ENCODE measurements around the gene KPNA1.
"Not testable (repeated sequence)": the region's sequence is repeated elsewhere in the genome, so short reads cannot be mapped to it uniquely, and the experiment has no call there.

The KPNA1 gene

GRCh38 chr3:122484985-122485384 is 29.8 kb downstream of the KPNA1 start:
- no peaks in the 10 kb centered on the region for H3K27me3 Mint-ChIP-seq
- CTCF ChIA-PET, result interaction anchor here (0.9 kb wide), 1 partner anchor 194 kb away, joined by 4 read pairs; no protein-coding TSS in a partner anchor
- H3K9me3 Mint-ChIP-seq, result no peaks in the 10 kb centered on the region
- no peak overlapping the region for H3K4me3 Mint-ChIP-seq
- DNase-seq, result no peak
- no peak overlapping the region for H3K27ac Mint-ChIP-seq
- peaks cover 33% of the 10 kb centered on the region for H3K4me1 Mint-ChIP-seq
- peaks cover 11% of the 10 kb centered on the region for H3K36me3 Mint-ChIP-seq

GRCh38 chr3:122481390-122481789 is 33.3 kb downstream of the KPNA1 start:
- CTCF ChIA-PET, result no interaction called here
- H3K4me1 Mint-ChIP-seq, result peaks cover 19% of the 10 kb centered on the region
- no peak overlapping the region for H3K27ac Mint-ChIP-seq
- H3K9me3 Mint-ChIP-seq, result no peaks in the 10 kb centered on the region
- no peak overlapping the region for H3K4me3 Mint-ChIP-seq
- DNase-seq, result no peak
- peaks cover 16% of the 10 kb centered on the region for H3K36me3 Mint-ChIP-seq
- H3K27me3 Mint-ChIP-seq, result no peaks in the 10 kb centered on the region

- H3K4me1 Mint-ChIP-seq, result peaks cover 14% of the 10 kb centered on the region
- CTCF ChIA-PET, result no interaction called here
- H3K27ac Mint-ChIP-seq, result no peak overlapping the region
- H3K36me3 Mint-ChIP-seq, result peaks cover 23% of the 10 kb centered on the region
- no peak for DNase-seq
- no peak overlapping the region for H3K4me3 Mint-ChIP-seq
- H3K9me3 Mint-ChIP-seq, result no peaks in the 10 kb centered on the region
- H3K27me3 Mint-ChIP-seq, result no peaks in the 10 kb centered on the region
Measured at GRCh38 chr3:122476532-122476931, 38.2 kb downstream of the KPNA1 start.

GRCh38 chr3:122475316-122475715 is 39.4 kb downstream of the KPNA1 start:
- no peak for DNase-seq
- H3K9me3 Mint-ChIP-seq, result no peaks in the 10 kb centered on the region
- CTCF ChIA-PET, result no interaction called here
- no peaks in the 10 kb centered on the region for H3K27me3 Mint-ChIP-seq
- H3K4me1 Mint-ChIP-seq, result peaks cover 16% of the 10 kb centered on the region
- peaks cover 23% of the 10 kb centered on the region for H3K36me3 Mint-ChIP-seq
- H3K27ac Mint-ChIP-seq, result no peak overlapping the region
- H3K4me3 Mint-ChIP-seq, result no peak overlapping the region

GRCh38 chr3:122469659-122470058 is 45.1 kb downstream of the KPNA1 start:
- H3K27me3 Mint-ChIP-seq, result no peaks in the 10 kb centered on the region
- peaks cover 21% of the 10 kb centered on the region for H3K36me3 Mint-ChIP-seq
- no peaks in the 10 kb centered on the region for H3K9me3 Mint-ChIP-seq
- H3K4me1 Mint-ChIP-seq, result peaks cover 35% of the 10 kb centered on the region
- H3K4me3 Mint-ChIP-seq, result no peak overlapping the region
- DNase-seq, result no peak
- CTCF ChIA-PET, result interaction anchor here (0.5 to 1.4 kb wide), 2 partner anchors 11 to 130 kb away, joined by 3 to 4 read pairs; no protein-coding TSS in a partner anchor
- H3K27ac Mint-ChIP-seq, result peak overlapping the region; percentile 60

- CTCF ChIA-PET, result interaction anchor here (1.4 kb wide), 1 partner anchor 11 kb away, joined by 4 read pairs; no protein-coding TSS in a partner anchor
- DNase-seq, result no peak
- H3K4me1 Mint-ChIP-seq, result peaks cover 35% of the 10 kb centered on the region
- H3K4me3 Mint-ChIP-seq, result no peak overlapping the region
- no peak overlapping the region for H3K27ac Mint-ChIP-seq
- no peaks in the 10 kb centered on the region for H3K9me3 Mint-ChIP-seq
- no peaks in the 10 kb centered on the region for H3K27me3 Mint-ChIP-seq
- peaks cover 19% of the 10 kb centered on the region for H3K36me3 Mint-ChIP-seq
Measured at GRCh38 chr3:122468896-122469533, 45.7 kb downstream of the KPNA1 start.

- DNase-seq, result no peak
- H3K36me3 Mint-ChIP-seq, result peaks cover 22% of the 10 kb centered on the region
- CTCF ChIA-PET, result no interaction called here
- H3K4me1 Mint-ChIP-seq, result peaks cover 22% of the 10 kb centered on the region
- H3K27me3 Mint-ChIP-seq, result no peaks in the 10 kb centered on the region
- no peak overlapping the region for H3K4me3 Mint-ChIP-seq
- no peak overlapping the region for H3K27ac Mint-ChIP-seq
- no peaks in the 10 kb centered on the region for H3K9me3 Mint-ChIP-seq
Measured at GRCh38 chr3:122466701-122467240, 48.0 kb downstream of the KPNA1 start.

- Mint-ChIP-seq H3K9me3 (no peaks in the 10 kb centered on the region), H3K27ac (no peak overlapping the region), H3K4me3 (no peak overlapping the region), H3K36me3 (peaks cover 25% of the 10 kb centered on the region), H3K4me1 (peaks cover 14% of the 10 kb centered on the region), H3K27me3 (no peaks in the 10 kb centered on the region)
- no peak for DNase-seq
- CTCF ChIA-PET, result no interaction called here
Measured at GRCh38 chr3:122464659-122465058, 50.1 kb downstream of the KPNA1 start.

- CTCF ChIA-PET, result interaction anchor here (0.9 kb wide), 1 partner anchor 216 kb away, joined by 3 read pairs; no protein-coding TSS in a partner anchor
- H3K27ac Mint-ChIP-seq, result no peak overlapping the region
Measured at GRCh38 chr3:122462406-122462805, 52.3 kb downstream of the KPNA1 start.

GRCh38 chr3:122461806-122462205 is 52.9 kb downstream of the KPNA1 start:
- H3K27me3 Mint-ChIP-seq, result no peaks in the 10 kb centered on the region
- no peaks in the 10 kb centered on the region for H3K4me1 Mint-ChIP-seq
- peaks cover 31% of the 10 kb centered on the region for H3K36me3 Mint-ChIP-seq
- CTCF ChIA-PET, result interaction anchor here (0.6 to 0.9 kb wide), 2 partner anchors 92 to 216 kb away, joined by 3 read pairs; no protein-coding TSS in a partner anchor
- DNase-seq, result no peak
- H3K9me3 Mint-ChIP-seq, result no peaks in the 10 kb centered on the region
- H3K27ac Mint-ChIP-seq, result no peak overlapping the region
- H3K4me3 Mint-ChIP-seq, result no peak overlapping the region

More at GRCh38 chr3:122462406-122462805, 52.3 kb downstream of the KPNA1 start:
- Mint-ChIP-seq H3K4me3 (no peak overlapping the region), H3K36me3 (peaks cover 35% of the 10 kb centered on the region), H3K9me3 (no peaks in the 10 kb centered on the region), H3K27me3 (no peaks in the 10 kb centered on the region), H3K4me1 (no peaks in the 10 kb centered on the region)
- no peak for DNase-seq

- H3K9me3 Mint-ChIP-seq, result no peaks in the 10 kb centered on the region
- no peak overlapping the region for H3K4me3 Mint-ChIP-seq
- no peaks in the 10 kb centered on the region for H3K4me1 Mint-ChIP-seq
- H3K27ac Mint-ChIP-seq, result no peak overlapping the region
- H3K36me3 Mint-ChIP-seq, result peaks cover 21% of the 10 kb centered on the region
- CTCF ChIA-PET, result interaction anchor here (1.1 to 1.6 kb wide), 7 partner anchors 10 to 220 kb away, joined by 3 to 12 read pairs (median 3); no protein-coding TSS in a partner anchor
- H3K27me3 Mint-ChIP-seq, result no peaks in the 10 kb centered on the region
- no peak for DNase-seq
Measured at GRCh38 chr3:122458992-122459391, 55.7 kb downstream of the KPNA1 start.

- peaks cover 22% of the 10 kb centered on the region for H3K36me3 Mint-ChIP-seq
- no peaks in the 10 kb centered on the region for H3K4me1 Mint-ChIP-seq
- no peak overlapping the region for H3K27ac Mint-ChIP-seq
- no peak for DNase-seq
- no peak overlapping the region for H3K4me3 Mint-ChIP-seq
- CTCF ChIA-PET, result interaction anchor here (1.1 to 1.5 kb wide), 5 partner anchors 12 to 221 kb away, joined by 3 to 12 read pairs (median 4); no protein-coding TSS in a partner anchor
- H3K27me3 Mint-ChIP-seq, result no peaks in the 10 kb centered on the region
- no peaks in the 10 kb centered on the region for H3K9me3 Mint-ChIP-seq
Measured at GRCh38 chr3:122457706-122458105, 57.0 kb downstream of the KPNA1 start.

- Mint-ChIP-seq H3K27ac (no peak overlapping the region), H3K4me3 (no peak overlapping the region), H3K36me3 (peaks cover 12% of the 10 kb centered on the region), H3K4me1 (no peaks in the 10 kb centered on the region), H3K27me3 (no peaks in the 10 kb centered on the region), H3K9me3 (no peaks in the 10 kb centered on the region)
- CTCF ChIA-PET, result no interaction called here
- no peak for DNase-seq
Measured at GRCh38 chr3:122456074-122456473, 58.7 kb downstream of the KPNA1 start.

GRCh38 chr3:122451371-122451770 is 63.4 kb downstream of the KPNA1 start:
- Mint-ChIP-seq H3K36me3 (peaks cover 35% of the 10 kb centered on the region), H3K9me3 (peaks cover 6% of the 10 kb centered on the region), H3K4me3 (no peak overlapping the region), H3K27ac (no peak overlapping the region), H3K4me1 (no peaks in the 10 kb centered on the region), H3K27me3 (no peaks in the 10 kb centered on the region)
- CTCF ChIA-PET, result no interaction called here
- no peak for DNase-seq

- DNase-seq, H3K27me3 Mint-ChIP-seq, H3K4me3 Mint-ChIP-seq, H3K27ac Mint-ChIP-seq, H3K4me1 Mint-ChIP-seq, CTCF ChIA-PET: not testable (repeated sequence)
- Mint-ChIP-seq H3K9me3 (peaks cover 13% of the 10 kb centered on the region), H3K36me3 (peaks cover 66% of the 10 kb centered on the region)
Measured at GRCh38 chr3:122448218-122448617, 66.5 kb downstream of the KPNA1 start.
